OCI-LY3 (cell line): ENCODE measurements around the gene RFK.

Experiments
- CTCF ChIP-seq: fragments of 200-600, 300-600 bp; sonication (generic); IDR thresholded peaks from 2 replicates; pipeline ENCODE4 v1.5.1; 2014; ENCODE audit warnings: antibody characterized with exemption, low read length, low read depth
- EZH2phosphoT487 ChIP-seq: fragments of 200-600 bp; shearing (Covaris generic); IDR thresholded peaks from 2 replicates; pipeline ENCODE4 v1.6.1; 2018; ENCODE audit warnings: antibody characterized with exemption, mixed run types, low read depth

GRCh38 chr9:76357555-76357954, 36.7 kb downstream of the RFK start:
- TF ChIP-seq CTCF (no peak), EZH2phosphoT487 (no peak)
